ENCODE data around the gene LCP2. TPM values are rescaled to one million over a fixed set of nuclear protein-coding genes. Genes with fewer than 3 reads are reported as not detected.

LCP2 gene
- total RNA-seq, 1 experiment from 2014 or later, result 0.61 TPM

GRCh38 chr5:170221327-170221741 lies 76.2 kb downstream of the LCP2 start:
- RAD21 ChIA-PET (ENCODE audit: low non-redundant PET in 1 of 2, low total read pairs in 2 of 2, uncharacterized antibody in 2 of 2, unreplicated experiment in 2 of 2), result no interaction called here
- CTCF ChIA-PET, result interaction anchor here (0.7 kb wide), 2 partner anchors 113 to 212 kb away, joined by 3 to 5 read pairs; no protein-coding TSS in a partner anchor

More at GRCh38 chr5:170221327-170221741, 76.2 kb downstream of the LCP2 start:
- TF ChIP-seq CTCF (IDR thresholded peaks at IDR 0.05 in 2 of 3, conservative IDR thresholded peaks at IDR 0.05 in 1 of 3; ENCODE audit: borderline replicate concordance in 1 of 3, insufficient read depth in 1 of 3, low read depth in 2 of 3, low read length in 2 of 3) (peak in 2 of 3 experiments; percentile 17 to 27; a peak in 2 of 6 replicates), EZH2phosphoT487 (IDR thresholded peaks at IDR 0.05; ENCODE audit: borderline replicate concordance) (no peak), MAX (IDR thresholded peaks at IDR 0.05) (no peak)
- no TSS peak for BruUV-seq (replicated peaks)
- intact Hi-C loops (cut with micrococcal nuclease), result no loop called here
- POLR2A ChIA-PET, result no interaction called here
- Histone ChIP-seq H3K9me3 (ENCODE audit: control insufficient read depth in 1 of 2, insufficient read depth in 1 of 2, low read depth in 1 of 2, low read length in 2 of 2) (no peaks in the 10 kb centered on the region), H3K79me2 (ENCODE audit: insufficient read depth, low read length) (no peaks in the 10 kb centered on the region), H3K27me3 (ENCODE audit: insufficient read depth, low read length) (peaks cover 3% of the 10 kb centered on the region; the same call in 1 of the 2 replicates), H3K9me2 (ENCODE audit: insufficient read depth) (no peaks in the 10 kb centered on the region), H3K27ac (ENCODE audit: low read depth, low read length) (no peak overlapping the region), H4K20me1 (ENCODE audit: insufficient read depth) (no peaks in the 10 kb centered on the region), H2AFZ (ENCODE audit: low read depth, low read length, poor library complexity, severe bottlenecking) (no peak overlapping the region), H3K36me3 (ENCODE audit: control insufficient read depth in 1 of 2, insufficient read depth in 2 of 2, low read length in 2 of 2) (no peaks in the 10 kb centered on the region), H3K4me2 (ENCODE audit: low read length) (no peak overlapping the region), H3K4me3 (replicated peaks in 1 of 2; ENCODE audit: low read depth in 1 of 2, low read length in 2 of 2) (no peak overlapping the region), H3K4me1 (ENCODE audit: control insufficient read depth in 1 of 2, insufficient read depth in 2 of 2, low read length in 2 of 2) (peaks cover 2 to 18% of the 10 kb centered on the region in 2 experiments; a peak in 2 of 4 replicates), H3K9ac (ENCODE audit: low read length) (no peak overlapping the region)
- DNase-seq (ENCODE audit: low read depth, low spot score) (no peak), ATAC-seq (no peak)
